Colonic mucosa (tissue), 4 donors: ENCODE results near the gene STK32C. TPM values are rescaled to one million over a fixed set of nuclear protein-coding genes. Genes with fewer than 3 reads are reported as not detected.

Experiments
- DNase-seq: peaks from one replicate; pipeline ENCODE4 v3.0.0-alpha.2; 2020
- H3K27ac ChIP-seq: fragments of 200-600 bp; one replicate; pipeline ENCODE4 v1.8.0; 2021
- H3K27me3 ChIP-seq: fragments of 200-600 bp; one replicate; pipeline ENCODE4 v1.8.0; 2021
- H3K36me3 ChIP-seq: fragments of 200-600 bp; one replicate; pipeline ENCODE4 v1.8.0; 2021
- H3K4me1 ChIP-seq: fragments of 200-600 bp; one replicate; pipeline ENCODE4 v1.8.0; 2021; ENCODE audit warnings: mild to moderate bottlenecking
- H3K4me3 ChIP-seq: fragments of 200-600 bp; one replicate; pipeline ENCODE4 v1.8.0; 2021
- H3K9ac ChIP-seq, 2 donors: one replicate each; pipeline ENCODE4 v1.7.0; 2013; ENCODE audit warnings: control low read depth in 2 of 2, low read depth in 2 of 2, low read length in 2 of 2
- H3K9me3 ChIP-seq: fragments of 200-600 bp; one replicate; pipeline ENCODE4 v1.8.0; 2021
- CTCF ChIP-seq: fragments of 200-600 bp; IDR thresholded peaks from one replicate; pipeline ENCODE4 v1.8.0; 2022; ENCODE audit warnings: antibody characterized with exemption, mild to moderate bottlenecking
- intact Hi-C: fragments of 100-400 bp; cut with DNase I; formaldehyde crosslinking; loops from one replicate; pipeline ENCODE4 v1.14.1; 2022
- total RNA-seq, 2 donors: library from RNA; stranded (reverse); fragmentation: NEBNext Ultra II Directional in 1 of 2; extraction: Animal tissue kit (Norgen Biotek cat#: 25700) in 1 of 2; gene quantifications; one replicate each; pipeline ENCODE4 v1.2.1, GENCODE V29; 2021
- donor health status: healthy.
- donor health status: DM: no; HTN: no; CAD: no.
- donor health status: DM: no; HTN: no; CAD: no.

STK32C gene
- total RNA-seq, 2 donors from 2014 or later, result 9.2 to 14.5 TPM

GRCh38 chr10:132209130-132209529, 98.6 kb downstream of the STK32C start:
- Histone ChIP-seq H3K4me1 (no peaks in the 10 kb centered on the region), H3K4me3 (no peak overlapping the region), H3K36me3 (no peaks in the 10 kb centered on the region), H3K9me3 (no peaks in the 10 kb centered on the region), H3K27me3 (no peaks in the 10 kb centered on the region), H3K9ac (no peak overlapping the region), H3K27ac (no peak overlapping the region)
- DNase-seq, result no peak
- no peak for TF ChIP-seq CTCF
- intact Hi-C loops, result no loop called here

- H3K27ac ChIP-seq, result no peak overlapping the region
- no peaks in the 10 kb centered on the region for H3K27me3 ChIP-seq
- no peak overlapping the region for H3K4me3 ChIP-seq
- intact Hi-C loops, result no loop called here
- H3K4me1 ChIP-seq, result no peaks in the 10 kb centered on the region
- H3K9me3 ChIP-seq, result no peaks in the 10 kb centered on the region
- H3K9ac ChIP-seq, result no peak overlapping the region
- DNase-seq, result no peak
- no peak for TF ChIP-seq CTCF
- no peaks in the 10 kb centered on the region for H3K36me3 ChIP-seq
Measured at GRCh38 chr10:132208462-132209050, 99.2 kb downstream of the STK32C start.

GRCh38 chr10:132207536-132208461, 100.0 kb downstream of the STK32C start:
- no peak overlapping the region for H3K27ac ChIP-seq
- H3K9ac ChIP-seq, result no peak overlapping the region
- H3K9me3 ChIP-seq, result no peaks in the 10 kb centered on the region
- no peaks in the 10 kb centered on the region for H3K36me3 ChIP-seq
- TF ChIP-seq CTCF, result no peak
- H3K4me3 ChIP-seq, result no peak overlapping the region
- H3K4me1 ChIP-seq, result no peaks in the 10 kb centered on the region
- intact Hi-C loops, result no loop called here
- H3K27me3 ChIP-seq, result no peaks in the 10 kb centered on the region
- no peak for DNase-seq

GRCh38 chr10:132206806-132207535, 100.8 kb downstream of the STK32C start:
- DNase-seq, result no peak
- Histone ChIP-seq H3K4me3 (no peak overlapping the region), H3K9ac (no peak overlapping the region), H3K27me3 (no peaks in the 10 kb centered on the region), H3K36me3 (no peaks in the 10 kb centered on the region), H3K9me3 (no peaks in the 10 kb centered on the region), H3K27ac (no peak overlapping the region), H3K4me1 (no peaks in the 10 kb centered on the region)
- no peak for TF ChIP-seq CTCF
- intact Hi-C loops, result no loop called here

- Histone ChIP-seq H3K27ac (no peak overlapping the region), H3K36me3 (no peaks in the 10 kb centered on the region), H3K9me3 (no peaks in the 10 kb centered on the region), H3K4me1 (no peaks in the 10 kb centered on the region), H3K4me3 (no peak overlapping the region), H3K27me3 (no peaks in the 10 kb centered on the region), H3K9ac (no peak overlapping the region)
- intact Hi-C loops, result no loop called here
- no peak for TF ChIP-seq CTCF
- DNase-seq, result no peak
Measured at GRCh38 chr10:132206377-132206745, 101.4 kb downstream of the STK32C start.
